B cell (primary cell): Measurements from ENCODE around the gene AHRR.

ENCODE experiments used
- CTCF ChIP-seq: fragments of 200-600 bp; IDR thresholded peaks from one replicate; pipeline ENCODE4 v1.8.0; 2022; ENCODE audit warnings: antibody characterized with exemption, mild to moderate bottlenecking
- EZH2 ChIP-seq: IDR thresholded peaks from 2 replicates; pipeline ENCODE4 v1.6.1; 2012; ENCODE audit warnings: borderline replicate concordance, low read depth, mild to moderate bottlenecking, moderate library complexity, low read length; ENCODE audit not compliant: insufficient read depth, poor library complexity, severe bottlenecking

- TF ChIP-seq CTCF (no peak), EZH2 (no peak)
These were observed 135.9 kb downstream of the AHRR start for GRCh38 chr5:457195-457961.
